Liver (tissue), 3 donors: Measurements from ENCODE around the gene CDH4.

Experiments
- ATF3 ChIP-seq: IDR thresholded peaks from 2 replicates; pipeline ENCODE4 v1.6.1; 2016; ENCODE audit warnings: antibody characterized with exemption
- CTCF ChIP-seq: fragments of 150-350 bp; IDR thresholded peaks from 2 replicates; pipeline ENCODE4 v1.5.1; 2017; ENCODE audit warnings: improper control_type of control experiment, low read depth, low read length; ENCODE audit not compliant: missing input control
- EGR1 ChIP-seq, 2 donors: IDR thresholded peaks; 2 replicates each; pipeline ENCODE4 v1.6.1; 2016 to 2018; ENCODE audit warnings: antibody characterized with exemption in 2 of 2, low read depth in 2 of 2
- GABPA ChIP-seq, 2 donors: IDR thresholded peaks in 1 of 2; conservative IDR thresholded peaks in 1 of 2; 2 replicates each; pipeline ENCODE4 v1.6.1; 2016; ENCODE audit warnings: antibody characterized with exemption in 2 of 2, mild to moderate bottlenecking in 1 of 2, moderate library complexity in 1 of 2
- JUND ChIP-seq, 2 donors: IDR thresholded peaks; 2 replicates each; pipeline ENCODE4 v1.6.1; 2016; ENCODE audit warnings: antibody characterized with exemption in 2 of 2
- MAX ChIP-seq: IDR thresholded peaks from 2 replicates; pipeline ENCODE4 v1.6.1; 2016; ENCODE audit warnings: antibody characterized with exemption
- RAD21 ChIP-seq, 2 donors: IDR thresholded peaks; 2 replicates each; pipeline ENCODE4 v1.6.1; 2016; ENCODE audit warnings: antibody characterized with exemption in 2 of 2, mild to moderate bottlenecking in 2 of 2
- REST ChIP-seq: IDR thresholded peaks from 2 replicates; pipeline ENCODE4 v1.6.1; 2016; ENCODE audit warnings: antibody characterized with exemption, mild to moderate bottlenecking
- RXRA ChIP-seq, 2 donors: IDR thresholded peaks; 2 replicates each; pipeline ENCODE4 v1.6.1; 2017 to 2018; ENCODE audit warnings: antibody characterized with exemption in 2 of 2, mild to moderate bottlenecking in 1 of 2
- SP1 ChIP-seq: IDR thresholded peaks from 2 replicates; pipeline ENCODE4 v1.6.1; 2018; ENCODE audit warnings: antibody characterized with exemption, mild to moderate bottlenecking
- donor health status: healthy.
- donor health status: healthy.

GRCh38 chr20:61278296-61278695 lies 26.2 kb downstream of the CDH4 start:
- TF ChIP-seq ATF3: no peak
- no peak for TF ChIP-seq GABPA (IDR thresholded peaks at IDR 0.05 in 1 of 2, conservative IDR thresholded peaks at IDR 0.05 in 1 of 2)
- no peak for TF ChIP-seq CTCF
- TF ChIP-seq REST: no peak
- TF ChIP-seq EGR1 (IDR thresholded peaks at IDR 0.05; ENCODE audit: low read depth in 2 of 2): no peak
- no peak for TF ChIP-seq JUND (IDR thresholded peaks at IDR 0.05)
- TF ChIP-seq RXRA (IDR thresholded peaks at IDR 0.05): no peak
- no peak for TF ChIP-seq SP1
- no peak for TF ChIP-seq RAD21 (IDR thresholded peaks at IDR 0.05)
- TF ChIP-seq MAX: no peak
